Activated CD8-positive, alpha-beta memory T cell treated with anti-CD3 and anti-CD28 coated beads, Interleukin-2, amount 50 U/mL, for 48 hours (primary cell): ENCODE results near the gene NET1.
"Not testable (repeated sequence)": the region's sequence is repeated elsewhere in the genome, so short reads cannot be mapped to it uniquely, and the experiment has no call there.

Source experiments
- DNase-seq: peaks from one replicate; pipeline ENCODE4 v3.0.0-alpha.2; 2020

NET1 gene

GRCh38 chr10:5400468-5401240 is 11.7 kb upstream of the NET1 start:
- no peak for DNase-seq

- DNase-seq: no peak
Measured at GRCh38 chr10:5402798-5403197, 9.6 kb upstream of the NET1 start.

- DNase-seq: no peak
Measured at GRCh38 chr10:5404208-5405041, 7.9 kb upstream of the NET1 start, which contains the start of gene TUBAL3. Gene TUBAL3, minus strand, starts transcription at chr10:5404828. Its CDS starts 36 bp downstream, at chr10:5404792.

GRCh38 chr10:5406918-5407317 is 5.4 kb upstream of the NET1 start:
- no peak for DNase-seq

GRCh38 chr10:5410787-5411186 is 1.6 kb upstream of the NET1 start:
- DNase-seq: not testable (repeated sequence)

GRCh38 chr10:5411941-5412276 is 448 bp upstream of the NET1 start:
- DNase-seq: no peak

- DNase-seq: no peak
Measured at GRCh38 chr10:5413012-5413938, 918 bp downstream of the NET1 start.

- DNase-seq: no peak
Measured at GRCh38 chr10:5416981-5417380, 4.6 kb downstream of the NET1 start.

- DNase-seq: no peak
Measured at GRCh38 chr10:5418584-5418983, 6.2 kb downstream of the NET1 start.

GRCh38 chr10:5419466-5420094 is 7.2 kb downstream of the NET1 start:
- DNase-seq: no peak

- no peak for DNase-seq
Measured at GRCh38 chr10:5423771-5424170, 11.4 kb downstream of the NET1 start.

- DNase-seq: no peak
Measured at GRCh38 chr10:5424751-5425150, 12.4 kb downstream of the NET1 start.

GRCh38 chr10:5428133-5428532 is 15.8 kb downstream of the NET1 start:
- no peak for DNase-seq

- DNase-seq: no peak
Measured at GRCh38 chr10:5433182-5433581, 20.8 kb downstream of the NET1 start.

GRCh38 chr10:5434017-5434753 is 21.8 kb downstream of the NET1 start:
- no peak for DNase-seq

GRCh38 chr10:5435328-5435727 is 23.0 kb downstream of the NET1 start:
- DNase-seq: no peak

- no peak for DNase-seq
Measured at GRCh38 chr10:5440206-5440605, 27.8 kb downstream of the NET1 start.

GRCh38 chr10:5441106-5441505 is 28.7 kb downstream of the NET1 start:
- no peak for DNase-seq

GRCh38 chr10:5442065-5442989 is 30.0 kb downstream of the NET1 start:
- DNase-seq: no peak

GRCh38 chr10:5442990-5443370 is 30.6 kb downstream of the NET1 start:
- DNase-seq: no peak

- no peak for DNase-seq
Measured at GRCh38 chr10:5443429-5443828, 31.1 kb downstream of the NET1 start.
